OCI-LY1 (cell line): ENCODE measurements around the gene RPS6KA2.

Experiments
- EZH2 ChIP-seq: fragments of 200-600 bp; sonication (generic), shearing (Covaris generic); IDR thresholded peaks from 2 replicates; pipeline ENCODE4 v1.8.0; 2017; ENCODE audit warnings: borderline replicate concordance, mixed run types, mild to moderate bottlenecking, antibody characterized with exemption, low read length, moderate library complexity, mixed read lengths
- TF ChIP-seq, protein P1 (sequence below): fragments of 200-600 bp; sonication (generic), shearing (Covaris generic); IDR thresholded peaks from 2 replicates; pipeline ENCODE4 v1.5.1; 2017; ENCODE audit warnings: mild to moderate bottlenecking, antibody characterized with exemption, low read length, moderate library complexity, mixed read lengths

GRCh38 chr6:166614589-166614988 is 12.5 kb downstream of the RPS6KA2 start:
- TF ChIP-seq, protein P1, sequence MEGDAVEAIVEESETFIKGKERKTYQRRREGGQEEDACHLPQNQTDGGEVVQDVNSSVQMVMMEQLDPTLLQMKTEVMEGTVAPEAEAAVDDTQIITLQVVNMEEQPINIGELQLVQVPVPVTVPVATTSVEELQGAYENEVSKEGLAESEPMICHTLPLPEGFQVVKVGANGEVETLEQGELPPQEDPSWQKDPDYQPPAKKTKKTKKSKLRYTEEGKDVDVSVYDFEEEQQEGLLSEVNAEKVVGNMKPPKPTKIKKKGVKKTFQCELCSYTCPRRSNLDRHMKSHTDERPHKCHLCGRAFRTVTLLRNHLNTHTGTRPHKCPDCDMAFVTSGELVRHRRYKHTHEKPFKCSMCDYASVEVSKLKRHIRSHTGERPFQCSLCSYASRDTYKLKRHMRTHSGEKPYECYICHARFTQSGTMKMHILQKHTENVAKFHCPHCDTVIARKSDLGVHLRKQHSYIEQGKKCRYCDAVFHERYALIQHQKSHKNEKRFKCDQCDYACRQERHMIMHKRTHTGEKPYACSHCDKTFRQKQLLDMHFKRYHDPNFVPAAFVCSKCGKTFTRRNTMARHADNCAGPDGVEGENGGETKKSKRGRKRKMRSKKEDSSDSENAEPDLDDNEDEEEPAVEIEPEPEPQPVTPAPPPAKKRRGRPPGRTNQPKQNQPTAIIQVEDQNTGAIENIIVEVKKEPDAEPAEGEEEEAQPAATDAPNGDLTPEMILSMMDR, result no peak
- no peak for TF ChIP-seq EZH2
